NCI-H748 (cell line): Measurements from ENCODE around the gene NANP.
"Not testable (repeated sequence)": the region's sequence is repeated elsewhere in the genome, so short reads cannot be mapped to it uniquely, and the experiment has no call there.

Experiments
- DNase-seq: peaks from one replicate; lab custom pipeline; 2025; ENCODE audit not compliant: unreplicated experiment; lab: John Stamatoyannopoulos, UW

Gene NANP

GRCh38 chr20:25608774-25609173, 15.0 kb downstream of the NANP start:
- DNase-seq = no peak

- DNase-seq = no peak
These were observed 17.6 kb downstream of the NANP start for GRCh38 chr20:25606094-25606695.

GRCh38 chr20:25605148-25605547, 18.7 kb downstream of the NANP start:
- no peak for DNase-seq

GRCh38 chr20:25604611-25605010, 19.2 kb downstream of the NANP start:
- DNase-seq = no peak

GRCh38 chr20:25602914-25603309, 20.9 kb downstream of the NANP start:
- not testable (repeated sequence) for DNase-seq

GRCh38 chr20:25602191-25602913, 21.5 kb downstream of the NANP start:
- not testable (repeated sequence) for DNase-seq

- no peak for DNase-seq
These were observed 22.2 kb downstream of the NANP start for GRCh38 chr20:25601659-25602058.

GRCh38 chr20:25600632-25601031, 23.2 kb downstream of the NANP start:
- no peak for DNase-seq

- DNase-seq = no peak
These were observed 31.5 kb downstream of the NANP start for GRCh38 chr20:25592135-25592852.

GRCh38 chr20:25590778-25591177, 33.0 kb downstream of the NANP start:
- not testable (repeated sequence) for DNase-seq

GRCh38 chr20:25588491-25588890, 35.3 kb downstream of the NANP start:
- no peak for DNase-seq

GRCh38 chr20:25587536-25587935, 36.3 kb downstream of the NANP start:
- DNase-seq = no peak

GRCh38 chr20:25586877-25587276, 36.9 kb downstream of the NANP start:
- DNase-seq = no peak

- peak; percentile 85 for DNase-seq
These were observed 38.7 kb downstream of the NANP start, which contains the start of gene NINL for GRCh38 chr20:25584905-25585704. Gene NINL (minus strand): TSS chr20:25585531. CDS start chr20:25526587, 58,944 bp downstream.

GRCh38 chr20:25583607-25584006, 40.2 kb downstream of the NANP start:
- not testable (repeated sequence) for DNase-seq

- DNase-seq = no peak
These were observed 43.1 kb downstream of the NANP start for GRCh38 chr20:25580711-25581110.

GRCh38 chr20:25579081-25579770, 44.6 kb downstream of the NANP start:
- DNase-seq = no peak

GRCh38 chr20:25576783-25577530, 46.9 kb downstream of the NANP start:
- DNase-seq = no peak

- no peak for DNase-seq
These were observed 49.4 kb downstream of the NANP start for GRCh38 chr20:25574411-25574810.
